DMS153 treated with DMSO at 0.1 percent for 48 hours (cell line): Measurements from ENCODE around the gene GOLGA6C.
"Not testable (repeated sequence)": the region's sequence is repeated elsewhere in the genome, so short reads cannot be mapped to it uniquely, and the experiment has no call there.

Experiments used
- DNase-seq: peaks from one replicate; lab custom pipeline; 2025; ENCODE audit not compliant: unreplicated experiment; lab: John Stamatoyannopoulos, UW

The GOLGA6C gene

DNA sequence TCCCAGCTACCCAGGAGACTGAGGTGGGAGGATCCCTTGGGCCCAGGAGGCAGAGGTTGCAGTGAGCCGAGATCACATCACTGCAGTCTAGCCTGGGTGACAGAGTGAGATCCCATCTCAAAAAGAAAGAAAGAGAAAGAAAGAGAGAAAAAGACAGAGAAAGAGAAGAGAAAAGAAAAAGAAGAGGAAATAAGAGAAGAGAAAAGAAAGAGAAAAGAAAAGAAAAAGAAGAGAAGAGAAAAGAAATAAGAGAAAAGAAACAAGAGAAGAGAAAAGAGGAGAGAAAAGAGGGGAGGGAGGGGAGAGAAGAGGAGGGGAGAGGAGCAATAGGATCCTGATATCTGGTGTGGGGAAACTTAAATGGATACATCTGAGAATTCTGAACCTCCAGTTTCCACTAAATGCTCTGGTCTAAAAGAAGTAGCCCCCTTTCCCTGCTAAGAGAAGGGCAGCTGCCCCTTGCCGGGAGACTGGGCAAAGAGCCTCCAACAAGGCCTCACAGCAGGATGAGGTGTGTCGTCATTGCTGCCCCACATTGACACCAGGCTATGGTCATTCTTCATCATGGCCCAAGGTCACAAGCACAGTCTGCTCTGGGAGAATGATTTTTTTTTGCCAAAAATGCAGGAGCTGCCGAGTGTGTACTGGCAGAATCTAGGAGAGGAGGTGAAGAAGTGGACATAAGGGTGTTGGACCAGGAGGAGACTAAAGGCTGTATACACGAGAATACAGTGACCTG lies 56.6 kb downstream of the GOLGA6C start:
- no peak for DNase-seq

DNA sequence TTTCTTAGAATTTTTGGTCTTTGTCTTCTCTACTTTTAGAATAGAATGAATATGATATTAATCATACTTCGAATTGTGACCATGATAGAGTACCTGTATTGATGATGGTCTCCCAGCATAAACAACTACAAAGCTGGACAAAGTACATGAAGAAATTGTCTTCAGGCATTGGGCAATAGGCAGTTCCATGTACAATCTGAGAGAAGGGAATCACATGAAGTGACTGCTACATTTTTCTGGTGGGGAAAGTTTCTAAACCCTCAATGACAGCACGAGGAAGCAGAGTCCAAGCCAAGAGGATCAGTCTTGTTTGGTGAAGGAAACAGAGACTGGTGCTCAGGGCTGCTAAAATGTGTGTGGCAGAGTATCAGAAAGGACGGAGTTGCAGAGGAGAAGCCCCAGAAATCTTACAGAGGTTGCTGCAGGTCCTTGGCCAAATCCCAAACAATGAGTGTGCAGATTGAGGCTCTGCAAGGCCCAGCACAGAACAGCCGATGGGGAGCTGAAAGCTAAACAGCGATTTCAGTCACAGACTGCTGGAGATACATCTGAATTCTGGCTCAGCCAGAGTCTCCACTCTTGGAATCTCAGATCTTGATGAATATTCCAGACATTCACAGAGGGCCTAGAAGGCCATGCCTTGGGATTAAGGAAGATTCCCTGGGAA lies 61.2 kb downstream of the GOLGA6C start:
- not testable (repeated sequence) for DNase-seq
